T-cell (primary cell): ENCODE measurements around the gene DMXL1. TPM values are rescaled to one million over a fixed set of nuclear protein-coding genes. Genes with fewer than 3 reads are reported as not detected.
"Not testable (repeated sequence)": the region's sequence is repeated elsewhere in the genome, so short reads cannot be mapped to it uniquely, and the experiment has no call there.

Experiments used
- ATAC-seq, 4 experiments: fragments of 200-7000 bp in 3 of 4; fragments of 150-1000 bp in 1 of 4; cut with Tn5 transposase; replicated peaks in 1 of 4; 1 replicate in 3 of 4; 2 replicates in 1 of 4; pipeline ENCODE4 v1.10.0; 2021; ENCODE audit warnings: moderate library complexity in 3 of 4, mild to moderate bottlenecking in 2 of 4, moderate number of reproducible peaks in 1 of 4
- CTCF ChIA-PET, 2 donors: fragments of 300-600 bp; sonication (Branson Sonifier 250); formaldehyde crosslinking; loops; one replicate each; lab custom pipeline; 2022; ENCODE audit warnings: antibody characterized with exemption in 2 of 2; lab: Charles Lee
- POLR2A ChIA-PET, 2 donors: fragments of 300-600 bp; sonication (Branson Sonifier 250); formaldehyde crosslinking; loops; one replicate each; lab custom pipeline; 2022; ENCODE audit warnings: antibody characterized with exemption in 2 of 2; lab: Charles Lee
- DNase-seq, 35 experiments: peaks; one replicate each; pipeline versions ENCODE4 v3.0.0 to v3.0.0-alpha.2; 2013 to 2023
- H3K27ac ChIP-seq: one replicate; pipeline ENCODE4 v1.5.1; 2013; ENCODE audit warnings: low read length
- H3K27me3 ChIP-seq, 2 experiments: replicated peaks in 1 of 2; 1 replicate in 1 of 2; 2 replicates in 1 of 2; pipeline versions ENCODE4 v1.6.1 to v1.7.0; 2013; ENCODE audit warnings: low read length in 1 of 2, mixed read lengths in 1 of 2; ENCODE audit not compliant: control insufficient read depth in 2 of 2, insufficient read depth in 2 of 2; ENCODE audit errors: extremely low read depth in 1 of 2
- H3K36me3 ChIP-seq, 2 donors: 1 replicate in 1 of 2; 2 replicates in 1 of 2; pipeline versions ENCODE4 v1.6.1 to v1.7.0; 2013; ENCODE audit warnings: low read length in 1 of 2; ENCODE audit not compliant: control insufficient read depth in 2 of 2, insufficient read depth in 1 of 2; ENCODE audit errors: extremely low read depth in 1 of 2
- H3K4me1 ChIP-seq, 2 experiments: 1 replicate in 1 of 2; 2 replicates in 1 of 2; pipeline versions ENCODE4 v1.6.1 to v1.7.0; 2013; ENCODE audit warnings: low read length in 2 of 2, mixed read lengths in 1 of 2; ENCODE audit not compliant: insufficient read depth in 2 of 2, control insufficient read depth in 1 of 2; ENCODE audit errors: extremely low read depth in 1 of 2
- H3K4me3 ChIP-seq, 2 donors: 1 replicate in 1 of 2; 2 replicates in 1 of 2; pipeline versions ENCODE4 v1.5.1 to v1.7.0; 2013; ENCODE audit warnings: mild to moderate bottlenecking in 2 of 2, low read length in 1 of 2, moderate library complexity in 1 of 2; ENCODE audit not compliant: control insufficient read depth in 1 of 2; ENCODE audit errors: extremely low read depth in 1 of 2
- H3K9me3 ChIP-seq: 2 replicates; pipeline ENCODE4 v1.7.0; 2013
- H3K27ac Mint-ChIP-seq, 2 donors: one replicate each; pipeline ENCODE4 v1.8.0; 2020 to 2021; ENCODE audit warnings: mild to moderate bottlenecking in 2 of 2, mixed read lengths in 2 of 2
- H3K27me3 Mint-ChIP-seq, 2 donors: one replicate each; pipeline ENCODE4 v1.8.0; 2021 to 2022; ENCODE audit warnings: mixed read lengths in 2 of 2
- H3K36me3 Mint-ChIP-seq: one replicate; pipeline ENCODE4 v1.8.0; 2021; ENCODE audit warnings: mixed read lengths
- H3K4me1 Mint-ChIP-seq, 3 donors: one replicate each; pipeline ENCODE4 v1.8.0; 2020 to 2022; ENCODE audit warnings: mixed read lengths in 3 of 3, mild to moderate bottlenecking in 1 of 3
- H3K4me3 Mint-ChIP-seq, 3 donors: one replicate each; pipeline ENCODE4 v1.8.0; 2020 to 2022; ENCODE audit warnings: mild to moderate bottlenecking in 3 of 3, mixed read lengths in 3 of 3, moderate library complexity in 3 of 3
- H3K9me3 Mint-ChIP-seq, 3 donors: one replicate each; pipeline ENCODE4 v1.8.0; 2020 to 2022; ENCODE audit warnings: mixed read lengths in 3 of 3
- WGBS: methylation state at CpG from one replicate; pipeline ENCODE4 v1.1.5; 2013; ENCODE audit warnings: missing lambda C conversion rate; ENCODE audit not compliant: insufficient coverage; 5-methylcytosine and 5-hydroxymethylcytosine counted together
- total RNA-seq, 35 experiments: library from RNA in 6 of 35; stranded (reverse) in 6 of 35; fragments of 120-200 nt in 1 of 35; gene quantifications; one replicate each; pipeline versions ENCODE4 v1.2.1 to v1.2.4 and lab custom pipeline; 2013 to 2026

The DMXL1 gene
- total RNA-seq, 5 donors from 2014 or later (not counting 1 experiment from before 2014, with no cell fraction given), result 25.8 to 37.2 (median 28.2) TPM

DNA sequence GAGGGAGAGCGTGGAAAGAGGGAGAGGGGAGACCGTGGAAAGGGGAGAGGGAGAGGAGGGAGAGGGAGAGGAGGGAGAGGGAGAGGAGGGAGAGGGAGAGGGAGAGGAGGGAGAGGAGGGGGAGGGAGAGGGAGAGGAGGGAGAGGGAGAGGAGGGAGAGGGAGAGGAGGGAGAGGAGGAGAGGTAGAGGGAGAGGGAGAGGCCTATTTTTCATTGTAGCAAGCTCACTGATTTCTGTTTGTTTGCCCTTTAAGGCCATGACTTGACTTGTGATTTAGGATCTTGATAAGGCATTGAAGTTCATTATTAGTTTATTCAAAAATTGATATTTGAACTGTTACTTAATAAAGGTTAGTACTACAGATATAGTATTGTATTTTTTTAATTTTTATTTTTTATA is 52.4 kb downstream of the DMXL1 start:
- ChIA-PET POLR2A (no interaction called here), CTCF (no interaction called here)
- no peak for ATAC-seq
- Histone ChIP-seq H3K4me1 (no peaks in the 10 kb centered on the region), H3K36me3 (peaks cover 4 to 13% of the 10 kb centered on the region in 2 donors), H3K27me3 (no peaks in the 10 kb centered on the region), H3K9me3 (no peaks in the 10 kb centered on the region), H3K27ac (no peak overlapping the region), H3K4me3 (no peak overlapping the region)
- Mint-ChIP-seq H3K4me3 (no peak overlapping the region), H3K36me3 (peaks cover 30% of the 10 kb centered on the region), H3K27me3 (no peaks in the 10 kb centered on the region), H3K9me3 (no peaks in the 10 kb centered on the region), H3K4me1 (no peaks in the 10 kb centered on the region), H3K27ac (no peak overlapping the region)
- no CpG with 5 or more reads among the region's 2 CpGs for WGBS
- no peak for DNase-seq

DNA sequence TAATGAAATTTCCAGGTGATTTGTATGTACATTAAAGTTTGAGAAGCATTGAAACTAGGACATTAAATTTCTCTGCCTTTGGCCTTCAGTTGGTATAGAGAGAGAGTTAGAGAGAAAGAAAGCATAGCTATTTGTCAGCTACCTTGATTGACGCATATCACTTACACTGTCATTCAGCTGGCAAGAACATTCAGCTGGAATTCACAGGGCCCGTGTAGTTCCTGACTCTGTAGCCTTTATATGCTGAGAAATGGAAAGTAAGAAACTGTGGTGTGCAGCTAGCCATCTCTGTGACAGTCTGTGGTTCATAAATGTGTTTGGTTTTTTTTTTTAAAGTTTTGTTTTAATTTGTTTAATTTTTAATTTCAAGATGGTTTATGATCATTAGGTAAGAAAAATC is 58.9 kb downstream of the DMXL1 start:
- H3K27me3 Mint-ChIP-seq, result no peaks in the 10 kb centered on the region
- no peak for DNase-seq
- no peaks in the 10 kb centered on the region for H3K4me1 Mint-ChIP-seq
- Histone ChIP-seq H3K9me3 (no peaks in the 10 kb centered on the region), H3K27ac (no peak overlapping the region), H3K27me3 (no peaks in the 10 kb centered on the region), H3K4me1 (no peaks in the 10 kb centered on the region), H3K4me3 (no peak overlapping the region), H3K36me3 (peaks cover 4 to 31% of the 10 kb centered on the region in 2 donors)
- ChIA-PET CTCF (no interaction called here), POLR2A (no interaction called here)
- no peak overlapping the region for H3K27ac Mint-ChIP-seq
- H3K36me3 Mint-ChIP-seq, result peaks cover 54% of the 10 kb centered on the region
- 100% methylated on average over 1 of the region's 2 CpGs for WGBS
- H3K9me3 Mint-ChIP-seq, result no peaks in the 10 kb centered on the region
- H3K4me3 Mint-ChIP-seq, result no peak overlapping the region
- no peak for ATAC-seq

DNA sequence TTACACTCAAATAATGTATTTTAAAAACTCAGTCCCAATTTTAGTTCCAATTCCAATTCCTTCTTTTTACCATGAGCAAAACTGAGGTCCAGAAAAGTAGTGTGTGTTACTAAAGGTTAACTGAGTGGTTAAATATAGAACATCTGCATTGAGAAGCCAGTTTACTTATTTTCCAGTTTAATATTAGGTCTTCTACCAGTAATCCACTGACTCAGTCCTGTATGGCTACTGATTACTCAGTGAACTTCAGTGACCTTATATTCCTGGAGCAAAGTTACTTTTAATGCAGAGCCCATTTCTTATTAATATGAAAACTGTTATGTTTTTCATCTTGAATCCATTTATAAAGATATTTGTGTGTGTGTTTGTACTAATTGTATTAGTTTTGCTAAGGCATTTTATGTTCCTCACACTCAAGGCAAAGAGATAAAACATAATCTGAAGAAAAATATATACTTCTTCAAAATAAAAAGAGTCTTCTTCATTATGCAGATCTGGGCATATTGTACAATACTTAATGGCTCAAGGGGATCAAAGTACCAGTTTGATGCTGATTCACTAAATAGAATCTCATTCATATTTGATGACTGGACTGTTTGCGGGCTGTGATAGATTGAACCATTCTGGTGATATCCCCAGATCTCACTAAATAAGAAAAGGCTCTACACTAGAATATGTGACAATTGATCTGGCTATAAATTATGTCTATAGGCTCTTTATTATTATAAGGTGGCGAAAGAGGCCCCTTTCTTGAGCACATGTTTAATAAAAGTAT is 60.8 kb downstream of the DMXL1 start:
- peaks cover 4 to 31% of the 10 kb centered on the region in 2 donors for H3K36me3 ChIP-seq
- H3K4me1 ChIP-seq, result no peaks in the 10 kb centered on the region
- WGBS, result no CpG with 5 or more reads among the region's 2 CpGs
- H3K27ac ChIP-seq, result no peak overlapping the region
- H3K4me3 ChIP-seq, result no peak overlapping the region
- Mint-ChIP-seq H3K9me3 (peaks cover 3 to 14% (median 6%) of the 10 kb centered on the region in 3 donors), H3K36me3 (peaks cover 73% of the 10 kb centered on the region), H3K27ac (no peak overlapping the region), H3K27me3 (no peaks in the 10 kb centered on the region), H3K4me1 (no peaks in the 10 kb centered on the region), H3K4me3 (no peak overlapping the region)
- H3K27me3 ChIP-seq, result no peaks in the 10 kb centered on the region
- DNase-seq (no peak), ATAC-seq (no peak)
- ChIA-PET CTCF (no interaction called here), POLR2A (no interaction called here)
- no peaks in the 10 kb centered on the region for H3K9me3 ChIP-seq

DNA sequence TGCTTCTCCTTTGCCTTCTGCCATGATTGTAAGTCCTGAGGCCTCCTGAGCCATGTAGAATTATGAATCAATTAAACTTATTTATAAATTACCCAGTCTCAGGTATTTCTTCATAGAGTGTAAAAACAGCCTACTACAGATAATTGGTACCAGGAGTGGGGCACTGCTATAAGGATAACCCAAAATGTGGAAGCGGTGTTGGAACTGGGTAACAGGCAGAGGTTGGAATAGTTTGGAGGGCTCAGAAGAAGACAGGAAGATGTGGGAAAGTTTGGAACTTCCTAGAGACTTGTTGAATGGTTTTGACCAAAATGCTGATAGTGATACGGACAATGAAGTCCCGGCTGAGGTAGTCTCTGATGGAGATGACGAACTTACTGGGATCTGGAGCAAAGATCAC is 64.9 kb downstream of the DMXL1 start:
- WGBS, result 86% methylated on average over 4 of the region's 4 CpGs
- H3K4me3 Mint-ChIP-seq, H3K27ac ChIP-seq, H3K27me3 ChIP-seq, H3K27me3 Mint-ChIP-seq, H3K27ac Mint-ChIP-seq, CTCF ChIA-PET, H3K4me1 Mint-ChIP-seq, H3K9me3 ChIP-seq, H3K4me1 ChIP-seq, DNase-seq, ATAC-seq, H3K4me3 ChIP-seq, POLR2A ChIA-PET: not testable (repeated sequence)
- peaks cover 81% of the 10 kb centered on the region for H3K36me3 Mint-ChIP-seq
- H3K36me3 ChIP-seq, result peaks cover 4 to 14% of the 10 kb centered on the region in 2 donors
- peaks cover 10 to 25% (median 14%) of the 10 kb centered on the region in 3 donors for H3K9me3 Mint-ChIP-seq

DNA sequence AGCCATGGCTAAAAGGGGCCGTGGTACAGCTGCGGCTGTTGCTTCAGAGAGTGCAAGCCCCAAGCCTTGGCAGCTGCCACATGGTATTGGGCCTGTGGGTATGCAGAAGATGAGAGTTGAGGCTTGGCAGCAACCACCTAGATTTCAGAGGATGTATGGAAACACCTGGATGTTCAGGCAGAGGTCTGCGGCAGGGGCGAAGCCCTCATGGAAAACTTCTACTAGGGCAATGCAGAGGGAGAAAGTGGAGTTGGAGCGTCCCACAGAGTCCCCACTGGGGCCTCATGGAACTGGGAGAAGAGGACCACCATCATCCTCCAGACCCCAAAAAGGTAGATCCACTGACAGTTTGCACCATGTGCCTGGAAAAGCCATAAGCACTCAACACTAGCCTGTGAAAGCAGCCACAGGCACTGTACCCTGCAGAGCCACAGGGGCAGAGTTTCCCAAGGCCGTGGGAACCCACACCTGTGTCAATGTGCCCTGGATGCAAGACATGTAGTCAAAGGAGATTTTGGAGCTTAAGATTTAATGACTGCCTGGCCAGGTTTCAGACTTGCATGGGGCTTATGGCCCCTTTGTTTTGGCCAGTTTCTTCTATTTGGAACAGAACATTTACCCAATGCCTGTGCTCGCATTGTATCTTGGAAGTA is 65.9 kb downstream of the DMXL1 start:
- no peak overlapping the region for H3K4me3 Mint-ChIP-seq
- no peaks in the 10 kb centered on the region for H3K9me3 ChIP-seq
- POLR2A ChIA-PET, result no interaction called here
- DNase-seq (no peak), ATAC-seq (no peak)
- no peaks in the 10 kb centered on the region for H3K27me3 ChIP-seq
- H3K27ac Mint-ChIP-seq, result no peak overlapping the region
- H3K9me3 Mint-ChIP-seq, result peaks cover 14 to 25% (median 14%) of the 10 kb centered on the region in 3 donors
- WGBS, result 98% methylated on average over 4 of the region's 7 CpGs
- CTCF ChIA-PET, result no interaction called here
- H3K36me3 Mint-ChIP-seq, result peaks cover 73% of the 10 kb centered on the region
- no peaks in the 10 kb centered on the region for H3K4me1 Mint-ChIP-seq
- peaks cover 4 to 14% of the 10 kb centered on the region in 2 donors for H3K36me3 ChIP-seq
- no peak overlapping the region for H3K4me3 ChIP-seq
- H3K4me1 ChIP-seq, result no peaks in the 10 kb centered on the region
- no peak overlapping the region for H3K27ac ChIP-seq
- no peaks in the 10 kb centered on the region for H3K27me3 Mint-ChIP-seq

DNA sequence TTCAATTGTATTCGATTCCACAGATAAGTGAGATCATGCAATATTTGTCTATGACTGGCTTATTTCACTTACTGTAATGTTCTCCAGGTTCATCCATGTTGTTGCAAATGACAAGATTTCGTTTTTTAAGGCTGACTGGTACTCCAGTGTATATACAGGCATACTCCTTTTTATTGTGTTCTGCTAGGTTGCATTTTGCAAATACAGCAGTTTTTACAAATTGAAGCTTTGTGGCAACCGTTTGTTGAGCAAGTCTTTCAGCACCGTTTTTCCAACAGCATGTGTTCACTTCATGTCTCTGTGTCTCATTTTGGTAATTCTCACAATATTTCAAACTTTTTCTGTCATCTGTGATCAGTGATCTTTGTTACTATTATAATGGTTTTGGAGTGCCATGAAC is 82.7 kb downstream of the DMXL1 start:
- ChIA-PET POLR2A (interaction anchor here in 1 of 2 donors (0.6 kb wide), 1 partner anchor 65 kb away, joined by 3 read pairs; no protein-coding TSS in a partner anchor), CTCF (no interaction called here)
- H3K36me3 ChIP-seq, result peaks cover 4 to 5% of the 10 kb centered on the region in 2 donors
- H3K27me3 Mint-ChIP-seq, result no peaks in the 10 kb centered on the region
- no peaks in the 10 kb centered on the region for H3K9me3 ChIP-seq
- no peak overlapping the region for H3K4me3 Mint-ChIP-seq
- no peaks in the 10 kb centered on the region for H3K27me3 ChIP-seq
- H3K27ac Mint-ChIP-seq, result no peak overlapping the region
- 100% methylated on average over 1 of the region's 4 CpGs for WGBS
- H3K27ac ChIP-seq, result no peak overlapping the region
- peaks cover 71% of the 10 kb centered on the region for H3K36me3 Mint-ChIP-seq
- DNase-seq (no peak), ATAC-seq (no peak)
- H3K4me1 Mint-ChIP-seq, result no peaks in the 10 kb centered on the region
- H3K4me3 ChIP-seq, result no peak overlapping the region
- H3K4me1 ChIP-seq, result no peaks in the 10 kb centered on the region
- H3K9me3 Mint-ChIP-seq, result peaks cover 0 to 12% (median 8%) of the 10 kb centered on the region in 3 donors
